GM12864 (cell line): ENCODE results near the gene PDSS2.
"Not testable (repeated sequence)": the region's sequence is repeated elsewhere in the genome, so short reads cannot be mapped to it uniquely, and the experiment has no call there.

ENCODE experiments used
- DNase-seq: peaks from one replicate; pipeline ENCODE4 v3.0.0-alpha.2; 2011; ENCODE audit warnings: low read depth
- H3K4me3 ChIP-seq: 2 replicates; pipeline ENCODE4 v1.5.1; 2011; ENCODE audit warnings: mild to moderate bottlenecking, low read depth, low read length, control low read depth
- TF ChIP-seq, protein P1 (sequence below): IDR thresholded peaks from 2 replicates; pipeline ENCODE4 v1.5.1; 2011; ENCODE audit warnings: low read depth, mild to moderate bottlenecking, moderate library complexity, low read length, control low read depth, inconsistent platforms; ENCODE audit errors: missing control alignments

PDSS2 gene

DNA sequence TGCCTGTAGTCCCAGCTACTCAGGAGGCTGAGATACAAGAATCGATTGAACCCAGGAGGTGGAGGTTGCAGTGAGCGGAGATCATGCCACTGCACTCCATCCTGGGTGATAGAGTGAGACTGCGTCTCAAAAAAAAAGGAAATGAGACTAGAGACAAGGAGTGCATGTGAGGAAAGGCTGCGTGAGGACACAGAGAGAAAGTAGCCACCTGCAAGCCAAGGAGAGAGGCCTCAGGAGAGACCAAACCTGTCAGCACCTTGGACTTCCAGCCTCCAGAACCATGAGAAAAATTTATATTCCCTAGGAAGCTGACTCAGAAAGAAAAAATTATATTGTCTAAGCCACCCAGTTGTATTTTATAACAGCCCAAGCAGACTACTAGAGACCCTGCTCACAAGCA, 336.6 kb downstream of the PDSS2 start:
- TF ChIP-seq, protein P1, sequence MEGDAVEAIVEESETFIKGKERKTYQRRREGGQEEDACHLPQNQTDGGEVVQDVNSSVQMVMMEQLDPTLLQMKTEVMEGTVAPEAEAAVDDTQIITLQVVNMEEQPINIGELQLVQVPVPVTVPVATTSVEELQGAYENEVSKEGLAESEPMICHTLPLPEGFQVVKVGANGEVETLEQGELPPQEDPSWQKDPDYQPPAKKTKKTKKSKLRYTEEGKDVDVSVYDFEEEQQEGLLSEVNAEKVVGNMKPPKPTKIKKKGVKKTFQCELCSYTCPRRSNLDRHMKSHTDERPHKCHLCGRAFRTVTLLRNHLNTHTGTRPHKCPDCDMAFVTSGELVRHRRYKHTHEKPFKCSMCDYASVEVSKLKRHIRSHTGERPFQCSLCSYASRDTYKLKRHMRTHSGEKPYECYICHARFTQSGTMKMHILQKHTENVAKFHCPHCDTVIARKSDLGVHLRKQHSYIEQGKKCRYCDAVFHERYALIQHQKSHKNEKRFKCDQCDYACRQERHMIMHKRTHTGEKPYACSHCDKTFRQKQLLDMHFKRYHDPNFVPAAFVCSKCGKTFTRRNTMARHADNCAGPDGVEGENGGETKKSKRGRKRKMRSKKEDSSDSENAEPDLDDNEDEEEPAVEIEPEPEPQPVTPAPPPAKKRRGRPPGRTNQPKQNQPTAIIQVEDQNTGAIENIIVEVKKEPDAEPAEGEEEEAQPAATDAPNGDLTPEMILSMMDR: no peak
- no peak overlapping the region for H3K4me3 ChIP-seq
- no peak for DNase-seq

DNA sequence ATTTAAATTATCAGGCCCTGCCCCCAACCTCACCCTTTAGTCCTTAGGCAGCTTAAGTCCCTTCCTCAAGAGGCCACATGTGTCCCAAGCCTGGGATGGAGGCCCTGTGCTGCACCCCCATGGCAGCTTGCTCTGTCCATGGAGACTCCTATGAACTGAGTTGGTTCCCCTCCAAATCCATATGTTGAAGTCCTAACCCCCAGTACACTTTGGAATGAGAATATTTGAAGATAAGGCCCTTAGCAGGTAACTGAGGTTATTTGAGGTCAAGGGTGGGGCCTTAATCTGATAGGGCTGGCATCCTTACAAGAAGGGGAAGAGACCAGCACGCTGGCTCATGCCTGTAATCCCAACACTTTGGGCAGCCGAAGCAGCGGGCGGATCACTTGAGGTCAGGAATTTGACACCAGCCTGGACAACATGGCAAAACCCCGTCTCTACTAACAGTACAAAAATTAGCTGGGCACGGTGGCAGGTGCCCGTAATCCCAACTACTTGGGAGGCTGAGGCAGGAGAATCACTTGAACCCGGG, 337.3 kb downstream of the PDSS2 start:
- H3K4me3 ChIP-seq: no peak overlapping the region
- DNase-seq: no peak
- TF ChIP-seq, protein P1: no peak

DNA sequence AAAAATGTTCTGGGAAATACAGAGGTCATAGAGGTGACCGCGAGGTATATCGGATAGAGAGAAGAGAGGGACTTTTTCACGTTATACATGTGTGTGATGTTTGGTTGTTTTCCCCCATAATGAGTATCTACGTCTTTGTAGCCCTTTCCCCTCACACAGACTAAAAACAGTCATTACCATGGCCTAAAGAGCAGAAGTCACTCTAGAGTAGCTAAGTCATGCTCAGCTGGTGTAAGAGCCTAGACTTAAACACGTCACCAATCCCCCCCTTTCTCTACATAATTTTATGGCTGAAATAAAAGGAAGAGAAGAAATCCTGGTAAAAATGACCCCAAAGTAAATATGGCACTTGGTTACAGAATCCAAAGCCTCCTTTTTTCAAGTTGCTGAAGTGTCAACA, 338.1 kb downstream of the PDSS2 start:
- TF ChIP-seq, protein P1: no peak
- H3K4me3 ChIP-seq: no peak overlapping the region
- no peak for DNase-seq

DNA sequence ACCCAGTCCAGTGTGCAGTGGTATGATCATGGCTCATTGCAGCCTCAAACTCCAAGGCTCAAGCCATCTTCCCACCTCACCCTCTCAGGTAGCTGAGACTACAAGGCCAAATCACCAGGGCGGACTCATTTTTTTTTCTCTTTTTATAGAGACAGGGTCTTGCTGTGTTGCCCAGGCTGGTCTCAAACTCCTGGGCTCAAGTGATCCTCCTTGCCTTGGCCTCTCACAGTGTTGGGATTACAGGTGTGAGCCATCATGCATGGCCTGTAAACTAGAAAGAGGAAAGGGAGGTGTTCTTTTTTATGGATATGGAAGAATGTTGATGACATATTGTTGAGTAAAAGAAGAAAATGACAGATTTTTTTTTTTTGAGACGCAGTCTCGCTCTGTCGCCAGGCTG, 339.0 kb downstream of the PDSS2 start:
- no peak for DNase-seq
- TF ChIP-seq, protein P1: no peak
- no peak overlapping the region for H3K4me3 ChIP-seq

DNA sequence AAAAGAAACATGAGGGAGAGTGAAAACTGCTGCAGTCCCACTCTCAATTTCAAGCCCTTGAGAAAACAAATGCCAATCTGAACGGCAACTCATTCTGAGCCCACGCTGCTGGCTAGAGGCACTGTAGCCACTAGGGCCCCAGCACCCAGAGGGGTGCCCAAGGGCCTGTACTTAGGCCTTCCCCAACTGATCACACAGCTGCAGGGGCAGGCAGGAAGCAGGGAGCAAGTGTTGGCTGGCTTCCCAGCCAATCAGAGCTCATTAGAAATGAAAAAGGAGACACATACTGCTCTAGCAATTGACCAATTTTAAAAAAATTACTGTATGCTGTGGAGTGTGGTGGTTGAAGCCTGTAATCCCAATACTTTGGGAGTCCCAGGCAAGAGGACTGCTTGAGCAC, 340.4 kb downstream of the PDSS2 start:
- TF ChIP-seq, protein P1: no peak
- H3K4me3 ChIP-seq: no peak overlapping the region
- DNase-seq: no peak

DNA sequence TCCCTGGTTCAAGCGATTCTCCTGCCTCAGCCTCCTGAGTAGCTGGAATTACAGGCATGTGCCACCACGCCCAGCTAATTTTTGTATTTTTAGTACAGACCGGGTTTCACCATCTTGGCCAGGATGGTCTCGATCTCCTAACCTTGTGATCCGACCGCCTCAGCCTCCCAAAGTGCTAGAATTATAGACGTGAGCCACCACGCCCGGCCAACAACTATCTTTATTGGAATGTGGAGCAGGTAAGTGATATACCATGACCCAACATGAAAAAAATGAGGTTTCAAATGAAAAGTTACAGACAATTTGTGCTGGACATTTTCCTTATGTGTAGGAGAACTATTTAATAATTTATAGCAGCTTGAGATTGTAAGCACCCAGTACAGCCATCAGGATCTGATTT, 340.8 kb downstream of the PDSS2 start:
- H3K4me3 ChIP-seq, DNase-seq: not testable (repeated sequence)

DNA sequence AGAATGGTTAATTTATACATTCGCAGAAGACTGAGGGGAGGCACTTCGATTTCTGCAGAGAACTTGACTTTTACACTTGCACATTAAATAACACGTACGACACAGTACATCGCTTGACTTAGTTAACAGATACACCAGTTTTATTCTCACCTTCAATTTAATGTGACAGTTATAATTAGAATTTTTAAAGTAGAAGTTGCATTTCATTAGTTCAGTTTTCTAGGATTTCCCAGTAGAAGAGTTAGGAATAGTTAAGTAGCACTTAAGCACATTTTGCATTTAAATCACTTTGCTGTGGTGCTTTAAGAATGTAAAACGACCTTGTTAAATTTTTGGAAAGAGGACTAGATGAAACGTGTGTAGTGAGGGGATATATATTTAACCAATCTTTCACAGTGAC, 342.4 kb downstream of the PDSS2 start:
- H3K4me3 ChIP-seq: no peak overlapping the region
- TF ChIP-seq, protein P1: no peak
- no peak for DNase-seq
